Naive thymus-derived CD4-positive, alpha-beta T cell (primary cell): ENCODE measurements around the gene OTUD4. TPM values are rescaled to one million over a fixed set of nuclear protein-coding genes. Genes with fewer than 3 reads are reported as not detected.
"Not testable (repeated sequence)": the region's sequence is repeated elsewhere in the genome, so short reads cannot be mapped to it uniquely, and the experiment has no call there.

Experiments
- ATAC-seq: fragments of 150-1000 bp; cut with Tn5 transposase; 2 replicates; pipeline ENCODE4 v1.10.0; 2021; ENCODE audit warnings: mild to moderate bottlenecking, moderate library complexity
- CTCF ChIA-PET: fragments of 350-600 bp; sonication (Branson Sonifier 250); formaldehyde crosslinking; loops from one replicate; lab custom pipeline; 2021; ENCODE audit warnings: antibody characterized with exemption; lab: Charles Lee
- POLR2A ChIA-PET: fragments of 350-600 bp; sonication (Branson Sonifier 250); formaldehyde crosslinking; loops from one replicate; lab custom pipeline; 2021; ENCODE audit warnings: antibody characterized with exemption, inconsistent platforms; lab: Charles Lee
- DNase-seq, 9 donors: peaks; one replicate each; pipeline versions ENCODE4 v3.0.0 to v3.0.0-alpha.2; 2020 to 2022; ENCODE audit warnings: mixed read lengths in 1 of 9
- H3K27ac ChIP-seq: one replicate; pipeline ENCODE4 v1.7.0; 2013; ENCODE audit warnings: mild to moderate bottlenecking, low read depth, low read length, moderate library complexity
- H3K27me3 ChIP-seq, 2 donors: one replicate each; pipeline ENCODE4 v1.7.0; 2013; ENCODE audit warnings: low read length in 2 of 2, mild to moderate bottlenecking in 2 of 2, moderate library complexity in 2 of 2; ENCODE audit not compliant: control insufficient read depth in 2 of 2, insufficient read depth in 2 of 2
- H3K36me3 ChIP-seq, 3 experiments: 1 replicate in 2 of 3; 2 replicates in 1 of 3; pipeline ENCODE4 v1.7.0; 2013; ENCODE audit warnings: low read length in 3 of 3, mild to moderate bottlenecking in 3 of 3, moderate library complexity in 1 of 3; ENCODE audit not compliant: insufficient read depth in 3 of 3, control insufficient read depth in 2 of 3
- H3K4me1 ChIP-seq, 2 donors: one replicate each; pipeline ENCODE4 v1.7.0; 2013; ENCODE audit warnings: low read length in 2 of 2, mild to moderate bottlenecking in 2 of 2, moderate library complexity in 1 of 2; ENCODE audit not compliant: control insufficient read depth in 2 of 2, insufficient read depth in 2 of 2
- H3K4me3 ChIP-seq: 2 replicates; pipeline ENCODE4 v1.7.0; 2013; ENCODE audit warnings: mild to moderate bottlenecking, low read length
- H3K9me3 ChIP-seq, 3 experiments: 1 replicate in 2 of 3; 2 replicates in 1 of 3; pipeline ENCODE4 v1.7.0; 2013; ENCODE audit warnings: low read length in 3 of 3; ENCODE audit not compliant: control insufficient read depth in 2 of 3
- H3K27ac Mint-ChIP-seq, 9 donors: one replicate each; pipeline ENCODE4 v1.8.0; 2020 to 2022; ENCODE audit warnings: mixed read lengths in 9 of 9, mild to moderate bottlenecking in 8 of 9, moderate library complexity in 5 of 9, inconsistent platforms in 2 of 9
- H3K27me3 Mint-ChIP-seq, 5 donors: one replicate each; pipeline ENCODE4 v1.8.0; 2021 to 2022; ENCODE audit warnings: mixed read lengths in 5 of 5, mild to moderate bottlenecking in 1 of 5
- H3K36me3 Mint-ChIP-seq, 5 donors: one replicate each; pipeline ENCODE4 v1.8.0; 2020 to 2022; ENCODE audit warnings: mixed read lengths in 5 of 5, mild to moderate bottlenecking in 3 of 5, inconsistent platforms in 1 of 5
- H3K4me1 Mint-ChIP-seq, 7 donors: one replicate each; pipeline ENCODE4 v1.8.0; 2020 to 2022; ENCODE audit warnings: mixed read lengths in 7 of 7, mild to moderate bottlenecking in 3 of 7, inconsistent platforms in 1 of 7
- H3K4me3 Mint-ChIP-seq, 10 donors: one replicate each; pipeline ENCODE4 v1.8.0; 2020 to 2022; ENCODE audit warnings: mild to moderate bottlenecking in 10 of 10, mixed read lengths in 10 of 10, moderate library complexity in 6 of 10, inconsistent platforms in 2 of 10
- H3K9me3 Mint-ChIP-seq, 11 donors: one replicate each; pipeline ENCODE4 v1.8.0; 2020 to 2022; ENCODE audit warnings: mixed read lengths in 11 of 11, mild to moderate bottlenecking in 4 of 11, inconsistent platforms in 1 of 11, moderate library complexity in 1 of 11
- intact Hi-C, 2 donors: fragments of 100-400 bp; cut with micrococcal nuclease; formaldehyde crosslinking; loops; one replicate each; pipeline ENCODE4 v1.15.1; 2023
- polyA plus RNA-seq, 2 donors: library from polyadenylated mRNA; unstranded; fragments of 300-500 nt; fragmentation: Illumina TruSeq; gene quantifications; one replicate each; pipeline ENCODE4 v1.2.3, GENCODE V29; 2021
- total RNA-seq, 6 experiments: library from RNA in 5 of 6; stranded (reverse) in 5 of 6; gene quantifications; 1 replicate in 5 of 6; 2 replicates in 1 of 6; pipeline ENCODE4 v1.2.3 and lab custom pipeline; 2021 to 2026

Gene OTUD4
- 10 to 100 TPM; 49.2 to 65.4 (median 59.9) TPM for total RNA-seq
- polyA plus RNA-seq: 10 to 100 TPM; 15.0 to 18.3 TPM
- total RNA-seq (lab: John Stamatoyannopoulos, UW): 103 reads per million, percentile 85 among the genes with 10 or more reads in this experiment

- CTCF ChIA-PET: interaction anchor here (1.5 kb wide), 1 partner anchor 437 kb away, joined by 4 read pairs; no protein-coding TSS in a partner anchor
- Histone ChIP-seq H3K27me3 (no peaks in the 10 kb centered on the region), H3K27ac (peak within 1 kb of the TSS; percentile 96), H3K4me3 (peak within 1 kb of the TSS; percentile 81), H3K36me3 (no peaks in the 10 kb centered on the region), H3K4me1 (peaks cover 21 to 31% of the 10 kb centered on the region in 2 donors), H3K9me3 (no peaks in the 10 kb centered on the region)
- peak; percentile 89 to 97 (median 95) for DNase-seq
- peak within 1 kb of the TSS; percentile 94 to 98 (median 97) for H3K27ac Mint-ChIP-seq
- peaks cover 0 to 3% (median 0%) of the 10 kb centered on the region in 5 donors for H3K27me3 Mint-ChIP-seq
- peaks cover 0 to 6% (median 0%) of the 10 kb centered on the region in 5 donors for H3K36me3 Mint-ChIP-seq
- POLR2A ChIA-PET: interaction anchor here (0.7 to 2.4 kb wide), 6 partner anchors 18 to 1303 kb away, joined by 3 to 18 read pairs (median 3); partner anchors contain the start of genes ABCE1 and ANAPC10
- ATAC-seq: peak; percentile 93
- intact Hi-C loops: loop anchor here (1.0 to 5.0 kb wide), 11 partner anchors 54 to 1667 kb away; partner anchors contain the start of genes ABCE1 (in 2 of the 2), ANAPC10 (in 2 of the 2), LSM6 (in 2 of the 2) and MMAA (in 2 of the 2)
- no peaks in the 10 kb centered on the region for H3K9me3 Mint-ChIP-seq
- peaks cover 21 to 35% (median 30%) of the 10 kb centered on the region in 7 donors for H3K4me1 Mint-ChIP-seq
- peak within 1 kb of the TSS; percentile 80 to 98 (median 97) for H3K4me3 Mint-ChIP-seq
Measured at GRCh38 chr4:145180298-145181090, at the start of gene OTUD4. TSS of gene OTUD4 (minus strand) at chr4:145180589. CDS start at chr4:145179973, 616 bp downstream.

GRCh38 chr4:145223228-145223627, 42.8 kb upstream of the OTUD4 start:
- H3K4me3 Mint-ChIP-seq, intact Hi-C loops, H3K9me3 Mint-ChIP-seq: not testable (repeated sequence)

GRCh38 chr4:145221529-145221928, 41.1 kb upstream of the OTUD4 start:
- peaks cover 11 to 37% (median 12%) of the 10 kb centered on the region in 5 donors for H3K27me3 Mint-ChIP-seq
- H3K27ac ChIP-seq, H3K36me3 ChIP-seq, H3K4me1 Mint-ChIP-seq, CTCF ChIA-PET, DNase-seq, H3K9me3 ChIP-seq, ATAC-seq, POLR2A ChIA-PET, H3K4me1 ChIP-seq, H3K4me3 Mint-ChIP-seq, H3K27me3 ChIP-seq, intact Hi-C loops, H3K4me3 ChIP-seq, H3K9me3 Mint-ChIP-seq, H3K36me3 Mint-ChIP-seq: not testable (repeated sequence)
- peak overlapping the region in 1 of 9 donors; percentile 23 for H3K27ac Mint-ChIP-seq

More at GRCh38 chr4:145223228-145223627, 42.8 kb upstream of the OTUD4 start:
- H3K4me1 Mint-ChIP-seq, ATAC-seq, H3K27ac Mint-ChIP-seq, DNase-seq, H3K36me3 Mint-ChIP-seq, CTCF ChIA-PET, H3K9me3 ChIP-seq, POLR2A ChIA-PET, H3K4me1 ChIP-seq, H3K36me3 ChIP-seq, H3K4me3 ChIP-seq, H3K27me3 ChIP-seq, H3K27ac ChIP-seq: not testable (repeated sequence)
- peaks cover 8 to 33% (median 14%) of the 10 kb centered on the region in 5 donors for H3K27me3 Mint-ChIP-seq

DNA sequence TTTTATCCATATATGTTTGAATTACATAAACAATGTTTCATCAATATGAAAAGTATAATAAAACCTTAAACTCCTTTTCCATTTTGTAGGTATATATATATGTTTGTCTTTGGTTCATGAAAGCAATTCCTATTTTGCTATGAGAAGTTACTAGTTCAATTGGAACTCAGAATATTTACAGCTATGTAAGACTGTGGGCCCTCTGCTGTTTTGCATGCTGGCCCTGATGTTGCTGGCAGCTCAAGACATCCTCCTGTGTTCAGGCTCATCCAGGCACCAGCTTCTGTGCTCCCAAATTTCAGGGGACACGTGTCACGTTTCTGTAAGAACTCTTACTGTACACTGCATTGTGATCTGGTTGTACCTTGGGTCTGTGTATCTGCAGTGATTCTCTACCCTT, 38.7 kb upstream of the OTUD4 start:
- intact Hi-C loops: no loop called here
- CTCF ChIA-PET: interaction anchor here (0.6 to 0.7 kb wide), 2 partner anchors 31 to 303 kb away, joined by 3 to 6 read pairs; no protein-coding TSS in a partner anchor
- DNase-seq (no peak), ATAC-seq (no peak)
- H3K27ac ChIP-seq: no peak overlapping the region
- H3K36me3 ChIP-seq: no peaks in the 10 kb centered on the region
- H3K4me1 ChIP-seq: no peaks in the 10 kb centered on the region
- H3K36me3 Mint-ChIP-seq: no peaks in the 10 kb centered on the region
- peaks cover 0 to 4% (median 0%) of the 10 kb centered on the region in 7 donors for H3K4me1 Mint-ChIP-seq
- H3K4me3 ChIP-seq: no peak overlapping the region
- no peaks in the 10 kb centered on the region for H3K9me3 ChIP-seq
- H3K9me3 Mint-ChIP-seq: peaks cover 0 to 3% (median 0%) of the 10 kb centered on the region in 11 donors
- H3K27ac Mint-ChIP-seq: no peak overlapping the region
- no peaks in the 10 kb centered on the region for H3K27me3 ChIP-seq
- POLR2A ChIA-PET: no interaction called here
- H3K27me3 Mint-ChIP-seq: peaks cover 11 to 37% (median 12%) of the 10 kb centered on the region in 5 donors
- H3K4me3 Mint-ChIP-seq: no peak overlapping the region

DNA sequence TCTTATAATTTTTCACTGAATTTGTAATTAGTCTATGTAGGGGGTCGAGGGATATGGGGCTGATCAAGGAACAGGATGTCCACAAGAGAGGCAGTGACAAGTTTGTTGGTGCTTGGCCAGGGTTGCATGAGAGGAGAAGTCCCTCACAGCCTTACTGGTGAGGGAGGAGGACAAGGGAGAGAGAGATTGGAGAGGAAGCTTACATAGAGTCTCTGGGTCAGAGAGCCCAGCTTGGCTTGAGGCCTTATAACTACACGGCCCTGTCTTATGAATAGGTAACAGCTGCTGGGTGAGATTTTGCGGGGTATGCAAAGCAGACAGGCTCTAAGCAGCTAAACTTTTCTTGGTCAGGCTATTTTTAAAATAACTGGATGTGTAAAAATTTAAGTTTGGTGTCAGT, 37.9 kb upstream of the OTUD4 start:
- Histone ChIP-seq H3K27me3 (no peaks in the 10 kb centered on the region), H3K4me1 (no peaks in the 10 kb centered on the region), H3K36me3 (no peaks in the 10 kb centered on the region), H3K4me3 (no peak overlapping the region), H3K27ac (no peak overlapping the region), H3K9me3 (no peaks in the 10 kb centered on the region)
- ATAC-seq (no peak), DNase-seq (no peak)
- ChIA-PET POLR2A (no interaction called here), CTCF (interaction anchor here (0.6 kb wide), 1 partner anchor 304 kb away, joined by 6 read pairs; no protein-coding TSS in a partner anchor)
- intact Hi-C loops: no loop called here
- Mint-ChIP-seq H3K4me3 (no peak overlapping the region), H3K4me1 (peaks cover 0 to 4% (median 0%) of the 10 kb centered on the region in 7 donors), H3K9me3 (no peaks in the 10 kb centered on the region), H3K36me3 (no peaks in the 10 kb centered on the region), H3K27me3 (peaks cover 4 to 32% (median 11%) of the 10 kb centered on the region in 5 donors), H3K27ac (no peak overlapping the region)

GRCh38 chr4:145217349-145217748, 37.0 kb upstream of the OTUD4 start:
- Histone ChIP-seq H3K4me3 (no peak overlapping the region), H3K36me3 (no peaks in the 10 kb centered on the region), H3K9me3 (no peaks in the 10 kb centered on the region), H3K27me3 (no peaks in the 10 kb centered on the region), H3K4me1 (no peaks in the 10 kb centered on the region), H3K27ac (no peak overlapping the region)
- Mint-ChIP-seq H3K36me3 (no peaks in the 10 kb centered on the region), H3K9me3 (no peaks in the 10 kb centered on the region), H3K4me1 (peaks cover 0 to 4% (median 0%) of the 10 kb centered on the region in 7 donors), H3K27ac (no peak overlapping the region), H3K27me3 (peaks cover 4 to 30% (median 11%) of the 10 kb centered on the region in 5 donors), H3K4me3 (no peak overlapping the region)
- intact Hi-C loops: no loop called here
- ChIA-PET CTCF (no interaction called here), POLR2A (no interaction called here)
- DNase-seq (no peak), ATAC-seq (no peak)
